GM23338 (cell line): Measurements from ENCODE around the gene HMGCL. TPM values are rescaled to one million over a fixed set of nuclear protein-coding genes. Genes with fewer than 3 reads are reported as not detected.

ENCODE experiments used
- ATAC-seq: fragments of 200-7000 bp; cut with Tn5 transposase; 3 replicates; pipeline ENCODE4 v1.9.1; 2020
- DNase-seq: peaks from one replicate; pipeline ENCODE4 v3.0.0-alpha.2; 2015; ENCODE audit warnings: low spot score
- H2AFZ ChIP-seq: fragments of 200-600 bp; sonication (generic); 2 replicates; pipeline ENCODE4 v1.8.0; 2016; ENCODE audit warnings: antibody characterized with exemption, mild to moderate bottlenecking, moderate library complexity
- H3F3A ChIP-seq: fragments of 200-600 bp; sonication (generic); replicated peaks from 2 replicates; pipeline ENCODE4 v1.8.0; 2017; ENCODE audit warnings: antibody characterized with exemption, mixed run types, low read depth
- H3K27ac ChIP-seq: fragments of 200-600 bp; sonication (generic); 2 replicates; pipeline ENCODE4 v1.6.1; 2016; ENCODE audit warnings: low read depth
- H3K27me3 ChIP-seq: fragments of 200-600 bp; sonication (generic); 2 replicates; pipeline ENCODE4 v1.8.0; 2016; ENCODE audit warnings: mild to moderate bottlenecking, mixed run types, moderate library complexity; ENCODE audit not compliant: insufficient read depth
- H3K36me3 ChIP-seq: fragments of 200-600 bp; sonication (generic); 2 replicates; pipeline ENCODE4 v1.8.0; 2016; ENCODE audit warnings: mild to moderate bottlenecking; ENCODE audit not compliant: insufficient read depth
- H3K4me1 ChIP-seq: fragments of 200-600 bp; sonication (generic); 2 replicates; pipeline ENCODE4 v1.8.0; 2016; ENCODE audit warnings: mild to moderate bottlenecking, moderate library complexity; ENCODE audit not compliant: insufficient read depth
- H3K4me2 ChIP-seq: fragments of 200-600 bp; sonication (generic); 2 replicates; pipeline ENCODE4 v1.7.1; 2017; ENCODE audit warnings: mixed run types
- H3K4me3 ChIP-seq: fragments of 200-600 bp; sonication (generic); 2 replicates; pipeline ENCODE4 v1.6.1; 2016; ENCODE audit warnings: mixed run types
- H3K79me2 ChIP-seq: fragments of 200-600 bp; sonication (generic); replicated peaks from 2 replicates; pipeline ENCODE4 v1.8.0; 2017; ENCODE audit warnings: mild to moderate bottlenecking; ENCODE audit not compliant: insufficient read depth
- H3K9me2 ChIP-seq: fragments of 200-600 bp; sonication (generic); 2 replicates; pipeline ENCODE4 v1.8.0; 2017; ENCODE audit not compliant: insufficient read depth
- H4K20me1 ChIP-seq: fragments of 200-600 bp; sonication (generic); replicated peaks from 2 replicates; pipeline ENCODE4 v1.8.0; 2017; ENCODE audit warnings: mild to moderate bottlenecking; ENCODE audit not compliant: insufficient read depth
- H3K27ac Mint-ChIP-seq: 2 replicates; pipeline ENCODE4 v1.8.0; 2020; ENCODE audit warnings: inconsistent platforms, mild to moderate bottlenecking, moderate library complexity, mixed read lengths
- H3K27me3 Mint-ChIP-seq: 3 replicates; pipeline ENCODE4 v1.8.0; 2022; ENCODE audit warnings: low read depth, mild to moderate bottlenecking, moderate library complexity, mixed read lengths, inconsistent platforms; ENCODE audit not compliant: insufficient read depth, poor library complexity
- H3K36me3 Mint-ChIP-seq: 3 replicates; pipeline ENCODE4 v1.8.0; 2021; ENCODE audit warnings: low read depth, mild to moderate bottlenecking, inconsistent platforms, moderate library complexity, mixed read lengths
- H3K4me1 Mint-ChIP-seq: 3 replicates; pipeline ENCODE4 v1.8.0; 2020; ENCODE audit warnings: mild to moderate bottlenecking, inconsistent platforms, mixed read lengths
- H3K4me3 Mint-ChIP-seq: 3 replicates; pipeline ENCODE4 v1.8.0; 2021; ENCODE audit warnings: moderate library complexity, mild to moderate bottlenecking, inconsistent platforms, mixed read lengths
- H3K9me3 Mint-ChIP-seq: 3 replicates; pipeline ENCODE4 v1.8.0; 2020; ENCODE audit warnings: moderate library complexity, mild to moderate bottlenecking, inconsistent platforms, mixed read lengths
- CREB1 ChIP-seq: fragments of 250-450 bp; sonication (Bioruptor Pico); IDR thresholded peaks from 2 replicates; pipeline ENCODE4 v1.5.0; 2020; ENCODE audit warnings: low read depth, mild to moderate bottlenecking, moderate library complexity
- CTCF ChIP-seq, 2 experiments: fragments of 200-600 bp in 1 of 2; sonication (generic) in 1 of 2; conservative IDR thresholded peaks; 2 replicates each; pipeline versions ENCODE4 v1.5.1 to v1.6.1; 2016 to 2017; ENCODE audit warnings: antibody characterized with exemption in 2 of 2, low read depth in 2 of 2, mild to moderate bottlenecking in 2 of 2, moderate library complexity in 1 of 2
- EZH2 ChIP-seq: fragments of 200-600 bp; sonication (generic); IDR thresholded peaks from one replicate; pipeline ENCODE4 v1.8.0; 2017; ENCODE audit warnings: antibody characterized with exemption, mild to moderate bottlenecking, low read depth; ENCODE audit not compliant: unreplicated experiment
- EZH2phosphoT487 ChIP-seq: fragments of 200-600 bp; sonication (generic); IDR thresholded peaks from one replicate; pipeline ENCODE4 v1.8.1; 2018; ENCODE audit warnings: antibody characterized with exemption; ENCODE audit not compliant: unreplicated experiment
- JUNB ChIP-seq: IDR thresholded peaks from one replicate; pipeline ENCODE4 v1.6.1; 2016; ENCODE audit warnings: antibody characterized with exemption; ENCODE audit not compliant: unreplicated experiment
- NANOG ChIP-seq: IDR thresholded peaks from 2 replicates; pipeline ENCODE4 v1.6.1; 2016; ENCODE audit warnings: antibody characterized with exemption, borderline replicate concordance
- POLR2AphosphoS5 ChIP-seq: IDR thresholded peaks from 2 replicates; pipeline ENCODE4 v1.6.1; 2016; ENCODE audit warnings: antibody characterized with exemption, low read depth
- STAT1 ChIP-seq: IDR thresholded peaks from one replicate; pipeline ENCODE4 v1.6.1; 2016; ENCODE audit warnings: antibody characterized with exemption; ENCODE audit not compliant: unreplicated experiment
- ZNF114 ChIP-seq: fragments of 250-450 bp; sonication (Bioruptor Pico); IDR thresholded peaks from 2 replicates; pipeline ENCODE4 v1.5.0; 2020; ENCODE audit warnings: mild to moderate bottlenecking, moderate library complexity
- ZNF331 ChIP-seq: fragments of 250-450 bp; sonication (Bioruptor Pico); IDR thresholded peaks from 2 replicates; pipeline ENCODE4 v1.5.0; 2020; ENCODE audit warnings: low read depth, mild to moderate bottlenecking, moderate library complexity
- polyA plus RNA-seq: library from polyadenylated mRNA; unstranded; fragments of >200 nt; fragmentation: Nextera tagmentation; extraction: Ambion mirVana; gene quantifications from 2 replicates; pipeline ENCODE4 v1.2.1, GENCODE V29; 2016
- total RNA-seq: library from RNA; depleted of rRNA; stranded (reverse); fragments of >200 nt; shearing (Covaris generic); gene quantifications from 2 replicates; pipeline ENCODE4 v1.2.3, GENCODE V29; 2014
- TF ChIP-seq, protein P1 (sequence below): IDR thresholded peaks from 2 replicates; pipeline ENCODE4 v1.6.1; 2016; ENCODE audit warnings: antibody characterized with exemption
- TF ChIP-seq, protein P2 (sequence below): IDR thresholded peaks from one replicate; pipeline ENCODE4 v1.6.1; 2018; ENCODE audit warnings: antibody characterized with exemption; ENCODE audit not compliant: unreplicated experiment
- TF ChIP-seq, protein P3 (sequence below): fragments of 250-450 bp; sonication (Bioruptor Pico); IDR thresholded peaks from 2 replicates; pipeline ENCODE4 v1.5.0; 2020; ENCODE audit warnings: mild to moderate bottlenecking, moderate library complexity

The HMGCL gene
- total and polyA plus RNA-seq, 2 experiments from 2014 or later = 11.6 to 13.7 TPM

- ATAC-seq = peak; percentile 96
- no peak within 1 kb of the TSS for H3K27ac ChIP-seq
- Mint-ChIP-seq H3K27ac (no peak within 1 kb of the TSS), H3K36me3 (no peaks in the 10 kb centered on the region), H3K27me3 (peaks cover 28% of the 10 kb centered on the region), H3K4me1 (no peaks in the 10 kb centered on the region), H3K9me3 (no peaks in the 10 kb centered on the region; the same call in 2 of the 3 replicates), H3K4me3 (peak within 1 kb of the TSS; percentile 75)
- peak within 1 kb of the TSS; percentile 94 for H2AFZ ChIP-seq
- DNase-seq = peak; percentile 99
- TF ChIP-seq, protein P1, sequence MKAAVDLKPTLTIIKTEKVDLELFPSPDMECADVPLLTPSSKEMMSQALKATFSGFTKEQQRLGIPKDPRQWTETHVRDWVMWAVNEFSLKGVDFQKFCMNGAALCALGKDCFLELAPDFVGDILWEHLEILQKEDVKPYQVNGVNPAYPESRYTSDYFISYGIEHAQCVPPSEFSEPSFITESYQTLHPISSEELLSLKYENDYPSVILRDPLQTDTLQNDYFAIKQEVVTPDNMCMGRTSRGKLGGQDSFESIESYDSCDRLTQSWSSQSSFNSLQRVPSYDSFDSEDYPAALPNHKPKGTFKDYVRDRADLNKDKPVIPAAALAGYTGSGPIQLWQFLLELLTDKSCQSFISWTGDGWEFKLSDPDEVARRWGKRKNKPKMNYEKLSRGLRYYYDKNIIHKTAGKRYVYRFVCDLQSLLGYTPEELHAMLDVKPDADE = 0 out of 2 replicates have a peak, but pooled peaks have one; percentile 6
- no peak for TF ChIP-seq ZNF331 (CRISPR knock-in tag)
- TF ChIP-seq EZH2 = peak; percentile 19
- no peak for TF ChIP-seq NANOG
- TF ChIP-seq STAT1 = no peak
- no peak for TF ChIP-seq JUNB
- TF ChIP-seq CTCF (conservative IDR thresholded peaks at IDR 0.05; ENCODE audit: low read depth in 2 of 2) = peak; percentile 81 to 94
- TF ChIP-seq, protein P2, sequence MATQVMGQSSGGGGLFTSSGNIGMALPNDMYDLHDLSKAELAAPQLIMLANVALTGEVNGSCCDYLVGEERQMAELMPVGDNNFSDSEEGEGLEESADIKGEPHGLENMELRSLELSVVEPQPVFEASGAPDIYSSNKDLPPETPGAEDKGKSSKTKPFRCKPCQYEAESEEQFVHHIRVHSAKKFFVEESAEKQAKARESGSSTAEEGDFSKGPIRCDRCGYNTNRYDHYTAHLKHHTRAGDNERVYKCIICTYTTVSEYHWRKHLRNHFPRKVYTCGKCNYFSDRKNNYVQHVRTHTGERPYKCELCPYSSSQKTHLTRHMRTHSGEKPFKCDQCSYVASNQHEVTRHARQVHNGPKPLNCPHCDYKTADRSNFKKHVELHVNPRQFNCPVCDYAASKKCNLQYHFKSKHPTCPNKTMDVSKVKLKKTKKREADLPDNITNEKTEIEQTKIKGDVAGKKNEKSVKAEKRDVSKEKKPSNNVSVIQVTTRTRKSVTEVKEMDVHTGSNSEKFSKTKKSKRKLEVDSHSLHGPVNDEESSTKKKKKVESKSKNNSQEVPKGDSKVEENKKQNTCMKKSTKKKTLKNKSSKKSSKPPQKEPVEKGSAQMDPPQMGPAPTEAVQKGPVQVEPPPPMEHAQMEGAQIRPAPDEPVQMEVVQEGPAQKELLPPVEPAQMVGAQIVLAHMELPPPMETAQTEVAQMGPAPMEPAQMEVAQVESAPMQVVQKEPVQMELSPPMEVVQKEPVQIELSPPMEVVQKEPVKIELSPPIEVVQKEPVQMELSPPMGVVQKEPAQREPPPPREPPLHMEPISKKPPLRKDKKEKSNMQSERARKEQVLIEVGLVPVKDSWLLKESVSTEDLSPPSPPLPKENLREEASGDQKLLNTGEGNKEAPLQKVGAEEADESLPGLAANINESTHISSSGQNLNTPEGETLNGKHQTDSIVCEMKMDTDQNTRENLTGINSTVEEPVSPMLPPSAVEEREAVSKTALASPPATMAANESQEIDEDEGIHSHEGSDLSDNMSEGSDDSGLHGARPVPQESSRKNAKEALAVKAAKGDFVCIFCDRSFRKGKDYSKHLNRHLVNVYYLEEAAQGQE = no peak
- TF ChIP-seq ZNF114 = no peak
- no peak for TF ChIP-seq EZH2phosphoT487
- TF ChIP-seq POLR2AphosphoS5 = peak; percentile 77
- peak; percentile 41 for TF ChIP-seq CREB1 (CRISPR knock-in tag)
- TF ChIP-seq, protein P3, sequence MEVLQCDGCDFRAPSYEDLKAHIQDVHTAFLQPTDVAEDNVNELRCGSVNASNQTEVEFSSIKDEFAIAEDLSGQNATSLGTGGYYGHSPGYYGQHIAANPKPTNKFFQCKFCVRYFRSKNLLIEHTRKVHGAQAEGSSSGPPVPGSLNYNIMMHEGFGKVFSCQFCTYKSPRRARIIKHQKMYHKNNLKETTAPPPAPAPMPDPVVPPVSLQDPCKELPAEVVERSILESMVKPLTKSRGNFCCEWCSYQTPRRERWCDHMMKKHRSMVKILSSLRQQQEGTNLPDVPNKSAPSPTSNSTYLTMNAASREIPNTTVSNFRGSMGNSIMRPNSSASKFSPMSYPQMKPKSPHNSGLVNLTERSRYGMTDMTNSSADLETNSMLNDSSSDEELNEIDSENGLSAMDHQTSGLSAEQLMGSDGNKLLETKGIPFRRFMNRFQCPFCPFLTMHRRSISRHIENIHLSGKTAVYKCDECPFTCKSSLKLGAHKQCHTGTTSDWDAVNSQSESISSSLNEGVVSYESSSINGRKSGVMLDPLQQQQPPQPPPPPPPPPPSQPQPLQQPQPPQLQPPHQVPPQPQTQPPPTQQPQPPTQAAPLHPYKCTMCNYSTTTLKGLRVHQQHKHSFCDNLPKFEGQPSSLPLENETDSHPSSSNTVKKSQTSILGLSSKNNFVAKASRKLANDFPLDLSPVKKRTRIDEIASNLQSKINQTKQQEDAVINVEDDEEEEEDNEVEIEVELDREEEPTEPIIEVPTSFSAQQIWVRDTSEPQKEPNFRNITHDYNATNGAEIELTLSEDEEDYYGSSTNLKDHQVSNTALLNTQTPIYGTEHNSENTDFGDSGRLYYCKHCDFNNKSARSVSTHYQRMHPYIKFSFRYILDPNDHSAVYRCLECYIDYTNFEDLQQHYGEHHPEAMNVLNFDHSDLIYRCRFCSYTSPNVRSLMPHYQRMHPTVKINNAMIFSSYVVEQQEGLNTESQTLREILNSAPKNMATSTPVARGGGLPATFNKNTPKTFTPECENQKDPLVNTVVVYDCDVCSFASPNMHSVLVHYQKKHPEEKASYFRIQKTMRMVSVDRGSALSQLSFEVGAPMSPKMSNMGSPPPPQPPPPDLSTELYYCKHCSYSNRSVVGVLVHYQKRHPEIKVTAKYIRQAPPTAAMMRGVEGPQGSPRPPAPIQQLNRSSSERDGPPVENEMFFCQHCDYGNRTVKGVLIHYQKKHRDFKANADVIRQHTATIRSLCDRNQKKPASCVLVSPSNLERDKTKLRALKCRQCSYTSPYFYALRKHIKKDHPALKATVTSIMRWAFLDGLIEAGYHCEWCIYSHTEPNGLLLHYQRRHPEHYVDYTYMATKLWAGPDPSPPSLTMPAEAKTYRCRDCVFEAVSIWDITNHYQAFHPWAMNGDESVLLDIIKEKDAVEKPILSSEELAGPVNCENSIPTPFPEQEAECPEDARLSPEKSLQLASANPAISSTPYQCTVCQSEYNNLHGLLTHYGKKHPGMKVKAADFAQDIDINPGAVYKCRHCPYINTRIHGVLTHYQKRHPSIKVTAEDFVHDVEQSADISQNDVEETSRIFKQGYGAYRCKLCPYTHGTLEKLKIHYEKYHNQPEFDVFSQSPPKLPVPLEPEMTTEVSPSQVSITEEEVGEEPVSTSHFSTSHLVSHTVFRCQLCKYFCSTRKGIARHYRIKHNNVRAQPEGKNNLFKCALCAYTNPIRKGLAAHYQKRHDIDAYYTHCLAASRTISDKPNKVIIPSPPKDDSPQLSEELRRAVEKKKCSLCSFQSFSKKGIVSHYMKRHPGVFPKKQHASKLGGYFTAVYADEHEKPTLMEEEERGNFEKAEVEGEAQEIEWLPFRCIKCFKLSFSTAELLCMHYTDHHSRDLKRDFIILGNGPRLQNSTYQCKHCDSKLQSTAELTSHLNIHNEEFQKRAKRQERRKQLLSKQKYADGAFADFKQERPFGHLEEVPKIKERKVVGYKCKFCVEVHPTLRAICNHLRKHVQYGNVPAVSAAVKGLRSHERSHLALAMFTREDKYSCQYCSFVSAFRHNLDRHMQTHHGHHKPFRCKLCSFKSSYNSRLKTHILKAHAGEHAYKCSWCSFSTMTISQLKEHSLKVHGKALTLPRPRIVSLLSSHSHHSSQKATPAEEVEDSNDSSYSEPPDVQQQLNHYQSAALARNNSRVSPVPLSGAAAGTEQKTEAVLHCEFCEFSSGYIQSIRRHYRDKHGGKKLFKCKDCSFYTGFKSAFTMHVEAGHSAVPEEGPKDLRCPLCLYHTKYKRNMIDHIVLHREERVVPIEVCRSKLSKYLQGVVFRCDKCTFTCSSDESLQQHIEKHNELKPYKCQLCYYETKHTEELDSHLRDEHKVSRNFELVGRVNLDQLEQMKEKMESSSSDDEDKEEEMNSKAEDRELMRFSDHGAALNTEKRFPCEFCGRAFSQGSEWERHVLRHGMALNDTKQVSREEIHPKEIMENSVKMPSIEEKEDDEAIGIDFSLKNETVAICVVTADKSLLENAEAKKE (CRISPR knock-in tag) = no peak
- H3K4me1 ChIP-seq = peaks cover 3% of the 10 kb centered on the region; the same call in 1 of the 2 replicates
- no peaks in the 10 kb centered on the region for H3F3A ChIP-seq
- peak within 1 kb of the TSS; percentile 92 for H3K4me2 ChIP-seq
- H3K4me3 ChIP-seq = peak within 1 kb of the TSS; percentile 86
- peaks cover 25% of the 10 kb centered on the region for H3K27me3 ChIP-seq
- H4K20me1 ChIP-seq = no peaks in the 10 kb centered on the region
- H3K36me3 ChIP-seq = no peaks in the 10 kb centered on the region
- H3K9me2 ChIP-seq = no peaks in the 10 kb centered on the region
- H3K79me2 ChIP-seq = no peaks in the 10 kb centered on the region
Observed at GRCh38 chr1:23867895-23868556, 42.8 kb upstream of the HMGCL start, which contains the start of gene FUCA1. TSS of gene FUCA1 (minus strand) at chr1:23868290. CDS start at chr1:23868286, 4 bp downstream.
